ENCODE data around the gene COPB2.

DNA sequence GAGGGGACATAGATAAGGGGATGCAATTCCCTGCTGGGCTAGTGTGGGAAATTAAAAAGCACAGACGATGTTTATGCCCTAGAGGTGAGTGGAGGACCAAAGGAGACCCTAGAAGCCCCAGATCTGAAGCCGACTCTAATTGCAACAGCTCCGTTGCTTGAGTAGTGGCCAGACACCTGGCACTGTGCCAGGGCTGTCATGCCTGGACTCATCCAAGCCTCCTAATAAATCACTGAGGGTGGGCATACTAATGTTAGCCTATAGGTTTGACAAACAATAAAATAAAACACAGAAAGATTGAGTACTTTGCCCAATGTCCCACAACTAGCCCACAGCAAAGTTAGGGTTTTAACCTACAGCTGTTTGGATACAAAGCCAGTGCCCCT, 71.0 kb downstream of the COPB2 start:
- TF ChIP-seq TOX (CRISPR knock-in tag; IDR thresholded peaks at IDR 0.05; ENCODE audit: borderline replicate concordance) (no peak), CSDC2 (CRISPR knock-in tag; IDR thresholded peaks at IDR 0.05) (no peak), TCF4 (CRISPR knock-in tag; IDR thresholded peaks at IDR 0.05; ENCODE audit: borderline replicate concordance) (no peak), POU6F1 (CRISPR knock-in tag; IDR thresholded peaks at IDR 0.05; ENCODE audit: borderline replicate concordance, low read depth) (no peak), ARNTL (CRISPR knock-in tag; IDR thresholded peaks at IDR 0.05; ENCODE audit: borderline replicate concordance, low read depth) (no peak), PATZ1 (CRISPR knock-in tag; IDR thresholded peaks at IDR 0.05; ENCODE audit: borderline replicate concordance) (no peak), ESRRG (CRISPR knock-in tag; IDR thresholded peaks at IDR 0.05) (no peak), ZFP3 (CRISPR knock-in tag; IDR thresholded peaks at IDR 0.05) (no peak), ZC3H10 (CRISPR knock-in tag; IDR thresholded peaks at IDR 0.05) (no peak), ZFP30 (CRISPR knock-in tag; IDR thresholded peaks at IDR 0.05) (no peak), ZNF565 (CRISPR knock-in tag; conservative IDR thresholded peaks at IDR 0.05; ENCODE audit: low read depth) (no peak), RARB (CRISPR knock-in tag; IDR thresholded peaks at IDR 0.05) (no peak), ZNF8 (CRISPR knock-in tag; IDR thresholded peaks at IDR 0.05) (no peak)
